ENCODE data around the gene JAKMIP1. TPM values are rescaled to one million over a fixed set of nuclear protein-coding genes. Genes with fewer than 3 reads are reported as not detected.

Gene JAKMIP1
- total RNA-seq, 1 donor from 2014 or later = not detected

- H3K9me3 Mint-ChIP-seq = no peaks in the 10 kb centered on the region
Observed at GRCh38 chr4:6048537-6048936, 151.8 kb downstream of the JAKMIP1 start.

DNA sequence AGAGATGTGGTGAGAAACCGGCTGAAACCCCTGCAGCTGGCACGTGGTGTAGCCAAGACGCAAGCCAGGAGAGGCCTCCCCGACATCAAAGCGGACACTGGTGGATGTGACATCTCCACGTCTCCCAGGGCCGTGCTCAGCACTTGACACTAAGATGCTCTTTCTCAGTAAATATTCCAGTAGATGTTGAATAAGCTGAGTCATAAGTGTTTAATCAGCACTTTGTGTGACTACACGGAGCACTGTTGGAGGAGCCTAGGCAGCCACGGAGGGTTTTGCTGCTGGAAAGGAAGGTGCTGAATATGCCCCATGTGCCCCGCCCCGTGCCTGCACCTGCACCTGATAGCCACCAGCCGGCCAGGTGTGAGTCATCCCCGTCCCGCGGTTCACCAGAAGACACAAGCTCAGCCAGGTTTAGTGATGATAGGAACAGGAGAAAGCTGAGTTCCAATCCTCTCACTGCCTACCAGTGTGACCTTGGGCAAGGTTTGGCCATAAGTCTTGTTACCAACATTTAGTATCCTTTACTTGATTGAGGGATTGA is 153.1 kb downstream of the JAKMIP1 start:
- Mint-ChIP-seq H3K36me3 (no peaks in the 10 kb centered on the region), H3K27me3 (ENCODE audit: low read depth) (peaks cover 60% of the 10 kb centered on the region), H3K27ac (no peak overlapping the region), H3K4me1 (no peaks in the 10 kb centered on the region), H3K9me3 (no peaks in the 10 kb centered on the region), H3K4me3 (no peak overlapping the region)
- TF ChIP-seq CTCF (IDR thresholded peaks at IDR 0.05; ENCODE audit: unreplicated experiment) = no peak
- no peak for DNase-seq (ENCODE audit: low spot score in 2 of 2, unreplicated experiment in 2 of 2)

More at GRCh38 chr4:6048537-6048936, 151.8 kb downstream of the JAKMIP1 start:
- no peak for DNase-seq (ENCODE audit: low spot score in 2 of 2, unreplicated experiment in 2 of 2)
- H3K27me3 Mint-ChIP-seq (ENCODE audit: low read depth) = peaks cover 61% of the 10 kb centered on the region
- TF ChIP-seq CTCF (IDR thresholded peaks at IDR 0.05; ENCODE audit: unreplicated experiment) = no peak
- no peak overlapping the region for H3K27ac Mint-ChIP-seq
- no peak overlapping the region for H3K4me3 Mint-ChIP-seq
- H3K4me1 Mint-ChIP-seq = no peaks in the 10 kb centered on the region
- no peaks in the 10 kb centered on the region for H3K36me3 Mint-ChIP-seq

- H3K4me1 Mint-ChIP-seq = no peaks in the 10 kb centered on the region
- H3K4me3 Mint-ChIP-seq = no peak overlapping the region
- no peak for TF ChIP-seq CTCF (IDR thresholded peaks at IDR 0.05; ENCODE audit: unreplicated experiment)
- no peak for DNase-seq (ENCODE audit: low spot score in 2 of 2, unreplicated experiment in 2 of 2)
- H3K9me3 Mint-ChIP-seq = no peaks in the 10 kb centered on the region
- H3K27ac Mint-ChIP-seq = no peak overlapping the region
- H3K27me3 Mint-ChIP-seq (ENCODE audit: low read depth) = peaks cover 62% of the 10 kb centered on the region
- no peaks in the 10 kb centered on the region for H3K36me3 Mint-ChIP-seq
Observed at GRCh38 chr4:6046526-6047129, 153.7 kb downstream of the JAKMIP1 start.

GRCh38 chr4:6044805-6045204 is 155.5 kb downstream of the JAKMIP1 start:
- no peak for DNase-seq (ENCODE audit: low spot score in 2 of 2, unreplicated experiment in 2 of 2)
- no peak for TF ChIP-seq CTCF (IDR thresholded peaks at IDR 0.05; ENCODE audit: unreplicated experiment)
- peaks cover 67% of the 10 kb centered on the region for H3K27me3 Mint-ChIP-seq (ENCODE audit: low read depth)
- H3K27ac Mint-ChIP-seq = no peak overlapping the region
- H3K4me1 Mint-ChIP-seq = no peaks in the 10 kb centered on the region
- H3K9me3 Mint-ChIP-seq = no peaks in the 10 kb centered on the region
- no peaks in the 10 kb centered on the region for H3K36me3 Mint-ChIP-seq
- H3K4me3 Mint-ChIP-seq = no peak overlapping the region

- Mint-ChIP-seq H3K4me3 (no peak overlapping the region), H3K36me3 (no peaks in the 10 kb centered on the region), H3K27me3 (ENCODE audit: low read depth) (peaks cover 67% of the 10 kb centered on the region), H3K27ac (no peak overlapping the region), H3K9me3 (no peaks in the 10 kb centered on the region), H3K4me1 (no peaks in the 10 kb centered on the region)
- DNase-seq (ENCODE audit: low spot score in 2 of 2, unreplicated experiment in 2 of 2) = no peak
- no peak for TF ChIP-seq CTCF (IDR thresholded peaks at IDR 0.05; ENCODE audit: unreplicated experiment)
Observed at GRCh38 chr4:6044276-6044675, 156.1 kb downstream of the JAKMIP1 start.
